Transverse colon (tissue), 4 donors: Measurements from ENCODE around the gene KIZ. TPM values are rescaled to one million over a fixed set of nuclear protein-coding genes. Genes with fewer than 3 reads are reported as not detected.

ENCODE experiments used
- DNase-seq: peaks from one replicate; pipeline ENCODE4 v3.0.0-alpha.2; 2019
- H3K27ac ChIP-seq, 4 donors: fragments of 200-600 bp; sonication (generic); 2 replicates each; pipeline ENCODE4 v1.5.1; 2016 to 2018; ENCODE audit warnings: inconsistent platforms in 4 of 4
- H3K27me3 ChIP-seq: fragments of 200-600 bp; sonication (generic); 2 replicates; pipeline ENCODE4 v1.5.1; 2017; ENCODE audit warnings: inconsistent platforms
- H3K36me3 ChIP-seq, 4 donors: fragments of 200-600 bp; sonication (generic); 2 replicates each; pipeline ENCODE4 v1.5.1; 2017 to 2019; ENCODE audit warnings: inconsistent platforms in 4 of 4
- H3K4me1 ChIP-seq, 4 donors: fragments of 200-600 bp; sonication (generic); 2 replicates each; pipeline ENCODE4 v1.5.1; 2017 to 2020; ENCODE audit warnings: inconsistent platforms in 4 of 4
- H3K4me3 ChIP-seq, 4 donors: fragments of 200-600 bp; sonication (generic); 1 replicate in 1 of 4; 2 replicates in 3 of 4; pipeline versions ENCODE4 v1.5.1 to v1.6.1; 2017 to 2019; ENCODE audit warnings: inconsistent platforms in 4 of 4
- H3K9me3 ChIP-seq, 2 donors: fragments of 200-600 bp; sonication (generic); 2 replicates each; pipeline ENCODE4 v1.5.1; 2017 to 2019; ENCODE audit warnings: inconsistent platforms in 2 of 2
- CTCF ChIP-seq, 5 experiments: fragments of 200-600 bp in 3 of 5; fragments of 450-650 bp in 2 of 5; sonication (generic) in 3 of 5; IDR thresholded peaks; 1 replicate in 2 of 5; 2 replicates in 3 of 5; pipeline ENCODE4 v1.5.1; 2016 to 2017; ENCODE audit warnings: antibody characterized with exemption in 5 of 5, inconsistent platforms in 3 of 5, mild to moderate bottlenecking in 2 of 5, moderate library complexity in 1 of 5
- EP300 ChIP-seq: sonication (generic); formaldehyde crosslinking; IDR thresholded peaks from one replicate; pipeline ENCODE4 v1.6.1; 2017; ENCODE audit warnings: antibody characterized with exemption, low read depth
- POLR2A ChIP-seq: fragments of 450-650 bp; IDR thresholded peaks from one replicate; pipeline ENCODE4 v1.6.1; 2016; ENCODE audit warnings: antibody characterized with exemption, mild to moderate bottlenecking, moderate library complexity
- POLR2AphosphoS5 ChIP-seq, 3 donors: sonication (generic); formaldehyde crosslinking; IDR thresholded peaks; one replicate each; pipeline ENCODE4 v1.6.1; 2016; ENCODE audit warnings: antibody characterized with exemption in 3 of 3
- WGBS, 2 donors: methylation state at CpG; one replicate each; pipeline ENCODE4 v1.1.5; 2018; ENCODE audit warnings: low coverage in 1 of 2; 5-methylcytosine and 5-hydroxymethylcytosine counted together
- in situ Hi-C, 4 donors: fragments of 200-750 bp; cut with MboI; loops; one replicate each; pipeline versions ENCODE4 v1.15.0 to v1.15.1; 2017; ENCODE audit warnings: low sequenced_read_pairs in 3 of 4, low pct_ligation_motif_present in 1 of 4, low pct_unique_long_range_greater_than_20kb in 1 of 4
- intact Hi-C: fragments of 100-400 bp; cut with DNase I; formaldehyde crosslinking; loops from one replicate; pipeline ENCODE4 v1.15.1; 2023; ENCODE audit warnings: low total_unique reads
- total RNA-seq, 4 donors: library from RNA; depleted of rRNA; stranded (reverse); fragments of >200 nt; gene quantifications; one replicate each; pipeline ENCODE4 v1.1.0, GENCODE V29; 2016

KIZ gene
- total RNA-seq, 4 donors from 2014 or later: 24.3 to 95.9 (median 36.9) TPM

DNA sequence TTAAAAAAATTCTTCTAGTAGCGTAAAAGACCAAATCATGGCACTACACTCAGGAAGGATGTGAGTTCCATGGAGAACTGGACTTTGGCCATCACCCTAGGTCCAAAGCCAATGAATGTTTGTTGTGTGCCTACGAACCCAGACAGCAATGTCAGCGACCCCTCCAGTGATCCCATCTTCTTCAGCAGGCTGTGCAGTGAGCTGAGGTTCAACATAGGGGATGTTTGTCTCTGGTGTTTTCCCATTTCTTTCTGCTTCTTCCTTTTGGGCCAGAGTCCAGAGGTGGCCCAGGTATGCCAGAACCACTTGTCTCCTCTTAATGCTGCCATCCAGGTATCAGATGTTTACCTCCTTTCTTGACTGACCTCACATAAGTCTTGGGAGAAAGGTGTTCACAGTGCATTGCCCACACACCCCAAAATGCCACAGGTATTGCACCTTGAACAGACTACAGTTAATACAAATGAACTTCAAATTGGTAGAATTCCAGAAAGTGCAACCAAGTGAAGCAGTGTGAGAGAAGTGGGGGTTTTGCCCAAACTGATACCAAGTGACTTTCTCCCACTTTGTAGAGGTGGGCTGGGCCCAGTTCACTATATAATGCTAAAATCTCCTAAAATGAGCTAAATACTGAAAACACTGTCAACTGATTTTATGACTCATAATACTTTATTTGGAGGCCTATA, 14.1 kb downstream of the KIZ start:
- intact Hi-C loops: no loop called here
- Histone ChIP-seq H3K9me3 (no peaks in the 10 kb centered on the region), H3K27me3 (no peaks in the 10 kb centered on the region), H3K27ac (no peak overlapping the region), H3K4me1 (no peaks in the 10 kb centered on the region), H3K4me3 (no peak overlapping the region), H3K36me3 (peaks cover 0 to 8% (median 2%) of the 10 kb centered on the region in 4 donors)
- TF ChIP-seq POLR2AphosphoS5 (IDR thresholded peaks at IDR 0.05) (no peak), EP300 (no peak), CTCF (IDR thresholded peaks at IDR 0.05) (no peak), POLR2A (no peak)
- no peak for DNase-seq
- 51 to 100% methylated on average over 1 to 3 of the region's 3 CpGs for WGBS, 2 donors
- in situ Hi-C loops: no loop called here

GRCh38 chr20:21141825-21142224, 15.9 kb downstream of the KIZ start:
- intact Hi-C loops (no loop called here), in situ Hi-C loops (no loop called here)
- H3K27me3 ChIP-seq: no peaks in the 10 kb centered on the region
- peaks cover 0 to 9% (median 4%) of the 10 kb centered on the region in 4 donors for H3K36me3 ChIP-seq
- H3K27ac ChIP-seq: no peak overlapping the region
- H3K9me3 ChIP-seq: no peaks in the 10 kb centered on the region
- 91 to 95% methylated on average over 5 of the region's 5 CpGs for WGBS, 2 donors
- H3K4me1 ChIP-seq: no peaks in the 10 kb centered on the region
- no peak for DNase-seq
- no peak overlapping the region for H3K4me3 ChIP-seq
- no peak for TF ChIP-seq CTCF (IDR thresholded peaks at IDR 0.05)
- TF ChIP-seq EP300: no peak
- TF ChIP-seq POLR2A: no peak
- no peak for TF ChIP-seq POLR2AphosphoS5 (IDR thresholded peaks at IDR 0.05)

DNA sequence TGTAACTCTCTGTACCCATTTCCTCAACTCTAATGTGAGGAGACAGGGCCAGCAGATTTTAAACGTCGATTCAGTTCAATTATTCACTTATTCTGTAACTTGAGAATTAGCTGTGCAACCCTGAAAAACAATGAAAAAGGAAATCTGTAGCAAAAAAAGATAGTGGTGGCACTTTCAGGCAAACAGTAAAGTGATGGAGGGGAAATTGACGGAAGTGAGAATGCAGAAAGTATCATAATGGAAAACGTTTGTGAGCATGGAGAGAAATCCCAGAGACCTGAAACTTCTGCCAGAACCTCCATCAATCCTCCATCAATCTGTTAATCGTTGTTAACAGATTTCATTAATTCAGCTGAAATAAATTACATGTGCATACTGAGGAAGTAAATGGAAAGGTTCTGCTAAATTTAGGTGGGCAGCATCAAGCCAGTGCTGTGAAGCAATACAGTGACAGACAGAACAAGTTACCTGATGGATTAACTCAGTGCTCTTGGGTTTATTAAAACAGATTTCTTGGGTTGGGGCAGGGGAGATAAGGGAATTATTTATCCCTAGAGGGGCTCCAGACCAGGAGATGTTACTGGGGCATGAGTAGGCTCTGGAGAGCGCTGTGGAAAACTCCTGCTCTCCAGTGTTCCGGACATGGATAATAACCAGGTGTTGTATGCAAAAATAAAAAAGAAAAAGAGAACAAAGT, 17.5 kb downstream of the KIZ start:
- TF ChIP-seq POLR2AphosphoS5 (IDR thresholded peaks at IDR 0.05): no peak
- no peak for TF ChIP-seq CTCF (IDR thresholded peaks at IDR 0.05)
- TF ChIP-seq EP300: no peak
- TF ChIP-seq POLR2A: no peak
- Histone ChIP-seq H3K27me3 (no peaks in the 10 kb centered on the region), H3K27ac (no peak overlapping the region), H3K36me3 (peaks cover 0 to 9% (median 0%) of the 10 kb centered on the region in 4 donors), H3K4me1 (no peaks in the 10 kb centered on the region), H3K9me3 (no peaks in the 10 kb centered on the region), H3K4me3 (no peak overlapping the region)
- in situ Hi-C loops (no loop called here), intact Hi-C loops (no loop called here)
- no peak for DNase-seq
- WGBS, 2 donors: 90 to 91% methylated on average over 7 of the region's 7 CpGs

DNA sequence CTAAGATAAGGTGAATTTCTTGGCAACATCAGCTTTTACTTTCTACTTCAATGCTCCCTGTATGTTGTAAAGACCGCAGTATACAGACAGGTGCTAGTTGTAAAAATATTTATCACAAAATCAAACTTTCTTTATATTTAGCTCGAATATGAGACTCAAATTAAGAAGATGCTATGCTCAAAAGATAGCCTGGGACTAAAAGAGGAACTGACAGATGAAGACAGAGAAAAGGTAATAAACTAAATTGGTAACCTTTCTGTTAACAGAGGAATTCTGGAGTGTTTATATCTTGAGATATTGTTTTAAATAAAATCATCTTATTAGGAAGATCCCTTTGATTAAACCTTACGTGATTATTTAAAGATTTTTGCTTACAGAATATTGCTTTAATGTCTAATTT, 19.5 kb downstream of the KIZ start:
- no peak overlapping the region for H3K27ac ChIP-seq
- no peaks in the 10 kb centered on the region for H3K27me3 ChIP-seq
- 63 to 76% methylated on average over 3 of the region's 3 CpGs for WGBS, 2 donors
- H3K4me3 ChIP-seq: no peak overlapping the region
- no peak for TF ChIP-seq POLR2A
- TF ChIP-seq POLR2AphosphoS5 (IDR thresholded peaks at IDR 0.05): no peak
- no peak for TF ChIP-seq CTCF (IDR thresholded peaks at IDR 0.05)
- no peak for TF ChIP-seq EP300
- DNase-seq: no peak
- intact Hi-C loops: no loop called here
- in situ Hi-C loops: no loop called here
- no peaks in the 10 kb centered on the region for H3K9me3 ChIP-seq
- H3K36me3 ChIP-seq: peaks cover 0 to 5% (median 0%) of the 10 kb centered on the region in 4 donors
- no peaks in the 10 kb centered on the region for H3K4me1 ChIP-seq
